Measurements from ENCODE around the gene RABGEF1.
"Not testable (repeated sequence)": the region's sequence is repeated elsewhere in the genome, so short reads cannot be mapped to it uniquely, and the experiment has no call there.

Gene RABGEF1

DNA sequence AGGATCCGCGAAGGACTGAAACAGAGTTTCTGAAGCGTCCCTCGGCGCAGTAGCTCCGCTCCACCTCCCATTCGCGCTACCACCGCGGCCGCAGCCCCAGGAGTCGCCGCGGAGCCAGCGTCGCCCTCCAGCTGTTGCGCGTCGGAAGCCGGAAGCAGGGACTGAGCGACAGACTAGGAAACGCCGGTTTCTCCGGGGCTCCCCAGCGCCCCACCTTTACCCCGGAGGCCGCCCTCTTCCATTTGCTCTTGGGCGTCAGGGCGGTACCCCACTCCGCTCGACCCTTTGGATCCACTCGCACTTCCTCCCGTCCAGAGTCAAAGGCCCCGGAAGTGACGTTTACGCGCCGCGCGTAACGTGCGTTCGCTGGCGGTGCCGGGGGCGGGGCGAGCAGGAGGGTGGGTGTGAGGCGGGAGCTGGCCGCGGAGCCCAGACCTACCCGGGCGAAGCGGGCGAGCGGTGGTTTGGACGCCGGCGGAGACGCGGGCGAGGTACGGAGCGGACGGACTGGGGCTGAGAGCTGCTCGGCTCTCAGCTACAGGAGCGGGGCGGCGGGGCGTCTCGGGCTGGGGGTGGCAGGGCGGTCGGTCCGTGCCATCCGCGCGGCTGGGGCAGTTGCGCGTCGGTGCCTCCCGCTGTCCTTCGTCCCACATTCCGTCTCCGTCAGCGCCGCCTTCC lies at the start of gene RABGEF1:
RABGEF1 (plus strand) TSS at position 432 of the 678 bp plus-strand sequence. CDS start 31,167 bp downstream, outside the sequence.
- in situ Hi-C loops (cut with MboI; ENCODE audit: low sequenced_read_pairs), result no loop called here

DNA sequence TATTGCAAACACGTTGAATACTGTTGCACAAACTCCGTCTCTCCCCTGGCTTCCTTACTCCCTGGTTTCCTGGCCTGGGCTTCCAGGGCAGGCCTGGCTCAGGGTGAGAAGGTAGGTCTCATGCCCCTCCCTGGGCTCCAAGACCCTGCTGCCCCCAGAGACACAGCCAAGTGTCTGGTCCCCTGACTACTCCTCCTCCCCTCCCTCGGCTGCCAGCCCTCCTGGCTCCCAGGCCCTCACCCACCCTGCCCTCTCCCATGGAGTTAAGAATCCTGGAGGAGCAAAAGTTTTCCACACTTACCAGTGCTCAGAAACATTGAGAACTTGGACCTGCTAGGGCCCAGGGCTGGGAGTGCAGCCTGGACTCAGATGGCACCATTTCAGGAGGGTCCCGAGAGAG lies 47.2 kb upstream of the RABGEF1 start:
- in situ Hi-C loops (cut with MboI; ENCODE audit: low sequenced_read_pairs), result no loop called here

DNA sequence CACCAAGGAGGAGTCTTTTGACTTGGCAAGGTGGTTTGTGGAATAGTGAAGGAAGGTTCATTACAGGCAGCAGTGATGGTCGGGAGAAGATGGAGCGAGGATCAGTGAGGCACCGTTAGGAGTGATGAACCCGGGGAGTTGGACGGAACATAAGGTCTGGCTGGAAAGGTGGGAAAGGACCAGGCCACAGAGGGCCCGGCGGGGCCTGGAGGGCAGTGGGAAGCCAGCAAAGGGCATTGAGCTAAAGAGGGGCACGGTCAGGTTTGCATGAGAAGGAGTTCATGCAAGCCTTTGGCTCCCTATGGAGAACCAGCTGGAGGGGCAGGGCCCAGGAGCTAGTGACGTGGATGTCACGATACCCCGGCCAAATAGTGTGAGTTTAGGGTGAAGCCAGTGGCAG lies 46.2 kb upstream of the RABGEF1 start:
- in situ Hi-C loops (cut with MboI; ENCODE audit: low sequenced_read_pairs), result no loop called here

DNA sequence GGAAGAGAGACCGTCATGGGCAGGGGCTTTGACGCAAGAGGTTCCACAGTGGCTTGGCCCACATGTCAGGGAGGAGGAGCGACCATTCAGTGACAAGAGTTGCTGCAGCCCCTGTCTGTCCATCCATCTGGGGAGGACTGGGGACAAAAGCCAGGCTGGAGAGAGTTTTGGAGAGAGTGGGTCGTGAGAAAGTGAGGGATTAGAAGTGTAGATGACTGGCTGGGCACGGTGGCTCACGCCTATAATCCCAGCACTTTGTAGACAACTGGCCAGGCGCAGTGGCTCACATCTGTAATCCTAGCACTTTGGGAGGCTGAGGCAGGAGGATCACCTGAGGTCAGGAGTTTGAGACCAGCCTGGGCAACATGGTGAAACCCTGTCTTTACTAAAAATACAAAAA lies 45.1 kb upstream of the RABGEF1 start:
- in situ Hi-C loops (cut with MboI; ENCODE audit: low sequenced_read_pairs), result not testable (repeated sequence)

DNA sequence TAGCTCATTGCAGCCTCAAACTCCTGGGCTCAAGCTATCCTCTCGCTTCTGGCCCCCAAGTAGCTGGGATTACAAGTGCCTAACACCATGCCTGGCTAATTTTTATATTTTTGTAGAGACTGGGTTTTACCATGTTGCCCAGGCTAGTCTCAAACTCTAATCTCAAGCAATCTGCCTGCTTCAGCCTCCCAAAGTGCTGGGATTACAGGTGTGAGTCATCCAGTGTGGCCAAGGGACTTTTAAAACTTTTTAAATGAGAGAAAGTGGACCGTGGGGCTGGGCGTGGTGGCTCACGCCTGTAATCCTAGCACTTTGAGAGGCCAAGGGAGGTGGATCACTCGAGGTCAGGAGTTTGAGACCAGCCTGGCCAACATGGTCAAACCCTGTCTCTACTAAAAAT lies 44.4 kb upstream of the RABGEF1 start:
- in situ Hi-C loops (cut with MboI; ENCODE audit: low sequenced_read_pairs), result not testable (repeated sequence)

DNA sequence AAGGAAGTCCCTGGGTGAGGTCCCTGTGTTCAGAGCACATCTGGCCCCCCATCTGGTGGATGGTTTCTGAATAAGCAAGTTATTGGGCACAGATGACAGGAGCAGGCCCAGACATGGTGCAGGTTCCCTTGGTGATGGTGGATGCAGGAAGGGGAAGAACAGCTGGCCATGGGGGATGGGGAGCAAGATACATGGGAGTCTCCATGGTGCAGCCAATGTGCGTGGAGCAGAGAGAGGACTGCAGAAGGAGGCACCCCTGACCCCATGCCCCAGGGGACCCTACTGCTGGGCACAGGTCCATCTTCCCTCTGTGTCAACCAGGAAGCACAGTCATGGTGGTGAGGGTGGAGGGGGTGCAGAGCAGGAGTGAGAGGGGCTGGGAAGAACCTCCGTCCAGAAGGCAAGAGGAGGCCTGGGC lies 43.8 kb upstream of the RABGEF1 start:
- in situ Hi-C loops (cut with MboI; ENCODE audit: low sequenced_read_pairs), result no loop called here

DNA sequence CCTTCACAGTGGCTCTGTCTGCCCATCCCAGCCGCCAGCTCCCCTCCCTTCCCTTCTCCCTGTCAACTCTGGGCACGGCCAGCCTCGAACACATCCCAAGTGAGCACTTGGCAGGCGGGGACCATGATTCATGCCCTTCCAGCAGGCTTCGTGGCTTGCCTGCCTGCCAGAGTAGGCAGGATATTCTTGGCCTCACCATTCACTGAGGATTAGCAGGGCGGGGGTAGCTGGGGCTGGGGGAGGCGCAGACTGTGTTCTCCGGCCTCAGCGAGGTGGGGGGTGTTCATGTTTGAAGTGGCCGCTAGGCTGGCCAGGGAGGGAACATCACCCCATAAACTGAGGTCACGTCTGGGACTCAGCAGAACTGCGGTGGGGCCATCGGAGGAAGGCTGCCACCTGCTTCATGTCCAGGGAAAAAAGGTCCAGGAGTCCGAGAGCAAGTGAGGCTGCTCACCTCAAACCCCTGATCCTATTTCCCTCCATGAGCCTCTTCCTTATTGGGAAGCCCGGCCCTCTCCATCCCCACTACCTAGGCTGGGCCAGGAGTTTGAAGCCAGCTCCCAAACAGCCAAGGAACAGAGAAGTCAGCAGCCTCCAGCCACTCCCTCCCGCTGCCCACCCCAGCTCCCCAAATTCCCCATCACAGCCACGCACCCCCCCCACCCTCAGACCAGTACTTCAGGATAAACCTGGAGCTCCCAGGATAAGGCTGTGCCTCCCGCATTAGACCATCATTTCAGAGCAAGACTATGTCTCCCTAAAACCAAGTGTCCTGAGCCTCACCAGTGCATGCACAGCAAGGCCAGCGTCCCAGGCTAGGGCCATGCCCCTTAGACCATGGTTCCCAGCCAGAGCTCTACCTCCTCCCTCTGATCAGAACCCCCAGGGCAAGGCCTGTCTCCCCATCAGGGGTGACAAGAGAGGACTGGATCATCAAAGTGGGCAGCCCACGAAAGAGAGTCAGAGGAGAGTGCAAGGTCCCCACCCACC lies 42.8 kb upstream of the RABGEF1 start:
- in situ Hi-C loops (cut with MboI; ENCODE audit: low sequenced_read_pairs), result no loop called here

DNA sequence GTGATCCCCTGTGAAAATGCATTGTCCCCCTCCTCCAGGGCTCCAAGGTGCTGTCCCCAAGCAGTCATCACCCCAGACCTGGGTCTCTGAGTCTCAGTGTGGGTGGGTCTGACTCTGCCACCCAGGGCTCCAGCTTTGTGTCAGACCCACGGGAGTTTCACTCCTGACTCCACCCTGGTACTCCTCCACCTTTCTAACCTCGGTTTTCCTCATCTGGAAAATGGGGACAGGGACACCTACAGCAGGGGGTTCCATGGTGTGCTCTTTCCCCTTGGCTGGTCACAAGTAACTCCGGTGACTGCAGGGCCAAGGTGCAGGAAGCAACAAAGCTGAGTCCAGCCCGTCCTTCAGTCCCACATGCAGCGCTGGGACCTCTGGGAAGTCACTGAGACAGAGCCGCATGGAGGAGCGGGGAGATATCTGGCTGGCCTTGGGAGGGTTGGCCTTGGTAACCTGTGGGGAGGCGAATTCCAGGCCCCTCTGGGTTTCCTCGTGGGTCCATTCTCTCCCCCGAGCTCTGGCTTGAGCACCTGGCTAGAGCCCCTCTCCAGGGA lies 41.8 kb upstream of the RABGEF1 start:
- in situ Hi-C loops (cut with MboI; ENCODE audit: low sequenced_read_pairs), result no loop called here

DNA sequence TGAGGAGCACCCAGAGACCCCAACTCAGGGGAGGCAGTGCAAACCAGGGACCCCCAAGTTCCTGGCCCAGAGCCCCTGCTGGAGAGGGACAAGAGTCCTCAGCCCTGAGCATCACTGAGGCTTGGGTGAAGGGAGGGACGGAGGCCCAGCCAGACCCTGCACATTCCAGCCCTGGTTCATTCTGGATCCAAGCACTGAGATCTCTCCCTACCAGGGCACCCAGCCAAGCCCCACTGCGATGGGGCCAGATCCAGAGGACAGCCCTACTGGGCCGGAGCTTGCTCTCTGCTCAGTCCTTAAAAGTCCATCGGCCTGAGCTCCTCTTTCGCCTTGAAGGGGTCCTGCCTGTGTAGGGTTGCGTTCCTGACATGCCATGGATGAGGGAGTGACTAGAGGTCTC lies 40.5 kb upstream of the RABGEF1 start:
- in situ Hi-C loops (cut with MboI; ENCODE audit: low sequenced_read_pairs), result no loop called here

DNA sequence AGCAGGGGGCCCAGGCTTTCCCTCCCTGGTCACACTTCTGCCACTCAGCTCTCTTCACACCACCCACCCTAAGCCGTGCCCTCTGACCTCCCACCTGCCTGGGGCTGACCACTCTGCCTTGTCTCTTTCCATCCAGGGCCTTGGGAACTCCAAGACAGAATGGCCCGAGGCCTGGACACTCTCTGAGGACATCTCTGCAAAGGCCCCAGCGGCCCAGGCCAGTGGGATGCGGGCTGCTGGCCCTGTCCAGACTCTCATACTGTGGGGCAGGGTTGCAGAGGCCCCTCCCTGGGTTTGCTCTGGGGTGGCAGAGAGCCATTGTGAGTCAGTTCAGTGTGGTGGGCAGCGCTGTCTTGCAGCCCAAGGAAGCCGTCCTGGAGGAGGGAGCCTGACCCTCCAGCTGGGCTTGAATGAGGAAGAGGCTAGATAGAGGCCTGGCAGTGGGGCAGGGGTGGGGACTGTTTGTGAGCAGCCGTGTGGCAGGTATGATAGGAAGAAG lies 39.9 kb upstream of the RABGEF1 start:
- in situ Hi-C loops (cut with MboI; ENCODE audit: low sequenced_read_pairs), result no loop called here

DNA sequence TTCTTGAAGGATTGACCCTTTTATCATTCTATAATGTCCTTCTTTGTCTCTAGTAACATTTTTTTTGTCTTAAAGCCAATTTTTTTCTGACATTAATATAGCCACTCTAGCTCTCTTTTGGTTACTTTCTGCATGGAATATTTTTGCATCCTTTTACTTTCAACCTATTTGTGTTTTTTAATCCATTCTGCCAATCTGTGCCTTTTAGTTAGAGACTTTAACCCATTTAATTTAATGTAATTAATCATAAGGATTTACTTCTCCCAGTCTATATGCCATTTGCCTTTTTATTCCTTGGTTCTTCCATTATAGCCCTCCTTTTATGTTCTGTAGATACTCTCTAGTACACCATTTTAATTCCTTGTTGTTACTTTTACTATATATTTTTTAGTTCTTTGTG lies 32.7 kb upstream of the RABGEF1 start:
- in situ Hi-C loops (cut with MboI; ENCODE audit: low sequenced_read_pairs), result no loop called here

DNA sequence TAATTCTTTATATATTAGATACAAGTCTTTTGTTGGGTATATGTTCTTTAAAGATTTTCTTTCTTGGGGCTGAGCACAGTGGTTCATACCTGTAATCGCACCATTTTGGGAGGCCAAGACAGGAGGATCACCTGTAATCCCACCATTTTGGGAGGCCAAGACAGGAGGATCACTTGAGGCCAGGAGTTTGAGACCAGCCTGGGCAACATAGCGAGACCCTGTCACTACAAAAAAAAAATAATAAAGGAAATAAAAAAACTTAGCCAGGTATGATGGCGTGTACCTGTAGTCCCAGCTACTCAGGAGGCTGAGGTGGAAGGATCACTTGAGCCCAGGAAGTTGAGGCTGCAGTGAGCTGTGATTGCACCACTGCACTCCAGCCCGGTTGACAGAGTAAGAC lies 29.8 kb upstream of the RABGEF1 start:
- in situ Hi-C loops (cut with MboI; ENCODE audit: low sequenced_read_pairs), result not testable (repeated sequence)

DNA sequence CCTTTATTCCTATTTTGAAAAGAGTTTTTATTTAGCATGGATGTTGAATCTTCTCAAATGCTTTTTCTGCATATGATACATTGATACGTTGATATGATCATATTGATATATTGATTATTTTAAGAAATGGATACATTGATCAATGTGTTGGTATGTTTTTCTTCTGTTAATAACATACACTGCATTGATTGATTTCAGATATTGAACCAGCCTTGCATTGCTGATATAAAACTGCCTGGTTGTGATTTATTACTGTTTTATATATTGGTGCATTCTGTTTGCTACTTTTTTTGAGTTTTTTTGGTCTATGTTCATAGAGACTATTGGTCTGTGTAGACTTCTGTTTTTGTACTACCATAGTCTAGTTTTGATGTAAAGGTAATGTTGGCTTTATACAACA lies 26.8 kb upstream of the RABGEF1 start:
- in situ Hi-C loops (cut with MboI; ENCODE audit: low sequenced_read_pairs), result no loop called here

DNA sequence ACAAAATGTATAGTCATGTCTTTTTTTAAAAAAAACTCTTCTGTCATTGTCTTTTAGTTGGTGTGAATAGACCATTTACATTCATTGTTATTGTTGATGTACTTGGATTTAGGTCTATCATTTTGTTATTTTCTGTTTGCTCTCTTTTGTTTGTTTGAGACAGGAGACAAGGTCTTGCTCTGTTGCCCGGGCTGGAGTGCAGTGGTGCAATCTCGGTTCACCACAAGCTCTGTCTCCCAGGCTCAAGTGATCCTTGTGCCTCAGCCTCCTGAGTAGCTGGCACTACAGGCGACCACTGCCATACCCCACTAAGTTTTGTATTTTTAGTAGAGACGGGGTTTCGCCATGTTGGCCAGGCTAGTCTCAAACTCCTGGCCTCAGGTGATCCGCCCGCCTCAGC lies 23.9 kb upstream of the RABGEF1 start:
- in situ Hi-C loops (cut with MboI; ENCODE audit: low sequenced_read_pairs), result not testable (repeated sequence)

DNA sequence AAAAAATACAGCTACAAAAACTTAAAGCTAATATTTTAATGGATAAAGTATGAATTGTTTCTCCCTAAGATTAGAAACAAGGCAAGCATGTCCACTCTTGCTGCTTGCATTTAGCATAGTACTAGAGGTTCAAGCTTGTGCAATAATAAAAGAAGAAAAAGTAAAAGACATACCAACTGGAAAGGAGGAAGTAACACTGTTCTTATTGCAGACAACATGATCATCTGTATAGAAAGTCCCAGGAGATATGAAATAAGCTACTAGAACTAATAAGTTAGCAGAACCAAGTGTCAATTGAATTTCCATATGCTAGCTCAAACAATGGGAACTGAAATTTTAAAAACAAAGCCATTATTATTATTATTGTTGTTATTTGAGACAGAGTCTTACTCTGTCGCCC lies 20.0 kb upstream of the RABGEF1 start:
- in situ Hi-C loops (cut with MboI; ENCODE audit: low sequenced_read_pairs), result no loop called here

DNA sequence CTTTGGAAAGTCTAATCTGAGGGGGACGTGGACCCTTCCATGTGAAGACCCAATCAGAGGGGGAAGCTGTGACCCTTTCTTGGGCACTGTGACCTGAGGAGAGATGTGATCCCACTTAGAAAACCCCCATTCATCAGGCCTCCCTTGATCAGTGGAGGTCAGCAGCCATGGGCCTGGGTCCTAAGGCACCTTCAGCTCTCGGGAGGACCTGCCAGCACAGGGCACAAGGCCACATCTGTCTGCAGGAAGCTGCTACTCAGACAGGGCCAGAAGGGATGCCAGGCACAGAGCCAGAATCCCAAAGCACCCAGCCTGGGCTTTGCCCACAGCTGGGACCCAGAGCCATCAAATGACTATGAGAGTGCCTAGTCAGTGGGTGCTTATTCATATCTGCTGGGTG lies 14.7 kb upstream of the RABGEF1 start:
- in situ Hi-C loops (cut with MboI; ENCODE audit: low sequenced_read_pairs), result no loop called here

DNA sequence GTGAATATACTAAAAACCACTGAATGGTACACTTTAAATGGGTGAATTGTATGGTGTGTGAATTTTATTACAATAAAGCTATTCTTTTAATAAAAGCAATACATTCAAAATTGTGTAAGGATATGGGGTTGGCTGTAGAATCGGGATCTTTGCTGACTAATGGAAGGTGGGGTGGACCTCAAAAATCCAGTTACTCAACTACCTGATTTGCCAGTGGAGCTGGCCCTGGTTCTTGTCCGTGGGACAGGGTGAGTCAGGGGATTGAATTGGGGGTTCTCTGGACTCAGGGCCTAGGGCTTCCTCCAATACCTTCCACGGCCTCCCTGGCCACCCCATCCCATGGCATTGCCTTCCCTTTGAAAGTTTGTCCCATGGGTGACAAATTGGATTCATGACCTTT lies 13.5 kb upstream of the RABGEF1 start:
- in situ Hi-C loops (cut with MboI; ENCODE audit: low sequenced_read_pairs), result no loop called here

DNA sequence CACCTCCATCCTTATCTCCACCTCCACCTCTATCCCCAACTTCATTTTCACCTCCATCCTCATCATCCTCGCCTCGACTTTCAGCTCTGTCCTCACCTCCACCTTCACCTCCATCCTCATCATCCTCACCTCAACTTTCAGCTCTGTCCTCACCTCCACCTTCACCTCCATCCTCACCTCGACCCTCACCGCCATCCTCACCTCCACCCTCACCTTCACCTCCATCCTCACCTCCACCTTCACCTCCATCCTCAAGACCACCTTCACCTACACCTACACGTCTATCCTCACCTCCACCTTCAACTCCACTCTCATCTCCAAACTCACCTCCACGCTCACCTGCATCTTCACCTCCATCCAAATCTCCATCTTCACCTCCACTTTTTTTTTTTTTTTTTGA lies 12.0 kb upstream of the RABGEF1 start:
- in situ Hi-C loops (cut with MboI; ENCODE audit: low sequenced_read_pairs), result no loop called here

DNA sequence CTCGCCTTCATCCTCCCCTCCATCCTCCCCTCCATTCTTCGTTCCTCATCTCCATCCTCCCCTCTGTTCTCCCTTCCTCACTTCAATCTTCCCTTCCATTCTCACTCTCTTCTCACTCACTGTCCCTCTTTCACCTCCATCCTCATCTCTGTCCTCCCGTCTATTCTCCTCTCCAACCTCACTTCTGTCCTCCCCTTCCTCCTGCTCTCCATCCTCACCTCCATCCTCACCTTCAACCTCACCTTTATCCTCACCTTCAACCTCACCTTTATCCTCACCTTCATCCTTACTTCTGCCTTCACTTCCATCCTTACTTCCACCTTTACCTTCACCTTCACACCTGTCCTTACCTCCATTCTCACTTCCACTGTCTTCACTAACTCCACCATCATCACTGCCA lies 11.3 kb upstream of the RABGEF1 start:
- in situ Hi-C loops (cut with MboI; ENCODE audit: low sequenced_read_pairs), result no loop called here

DNA sequence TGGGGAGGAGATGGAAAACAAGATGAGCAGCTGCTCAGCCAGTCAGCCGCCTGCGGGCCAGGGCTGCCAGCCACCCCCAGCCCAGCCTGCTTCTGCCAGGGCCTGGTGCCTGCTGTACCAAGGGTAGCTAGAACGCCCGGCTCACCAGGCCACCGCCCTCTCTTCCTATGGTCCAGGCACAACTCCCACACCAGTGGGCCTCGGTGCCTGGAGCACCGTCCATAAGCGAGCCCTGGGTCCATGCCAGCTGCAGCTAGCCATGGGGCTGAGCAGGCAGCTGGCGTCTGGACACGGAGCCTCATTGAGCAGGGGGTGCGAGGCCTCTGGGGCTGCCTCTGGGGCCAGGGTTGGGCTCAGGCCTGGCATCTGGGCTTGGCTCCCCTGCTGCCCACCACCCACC lies 8.5 kb upstream of the RABGEF1 start:
- in situ Hi-C loops (cut with MboI; ENCODE audit: low sequenced_read_pairs), result no loop called here

DNA sequence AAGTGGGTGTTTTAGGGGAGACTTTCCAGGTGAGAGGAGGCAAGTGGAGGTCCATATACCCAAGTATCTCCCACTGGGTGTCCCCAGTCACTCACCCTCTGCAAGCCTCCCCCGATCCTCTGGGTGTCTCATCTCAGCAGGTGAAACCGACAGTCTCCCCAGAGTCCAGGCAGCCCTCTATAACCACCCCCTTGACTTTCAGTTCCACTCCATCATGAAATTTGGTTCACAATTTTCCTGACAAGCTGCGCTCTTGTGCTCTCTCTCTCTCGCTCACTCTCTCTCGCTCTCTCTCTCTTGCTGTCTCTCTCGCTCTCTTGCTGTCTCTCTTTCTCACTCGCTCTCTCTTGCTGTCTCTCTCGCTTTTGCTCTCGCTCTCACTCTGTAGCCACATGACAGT lies 8.1 kb upstream of the RABGEF1 start:
- in situ Hi-C loops (cut with MboI; ENCODE audit: low sequenced_read_pairs), result no loop called here

DNA sequence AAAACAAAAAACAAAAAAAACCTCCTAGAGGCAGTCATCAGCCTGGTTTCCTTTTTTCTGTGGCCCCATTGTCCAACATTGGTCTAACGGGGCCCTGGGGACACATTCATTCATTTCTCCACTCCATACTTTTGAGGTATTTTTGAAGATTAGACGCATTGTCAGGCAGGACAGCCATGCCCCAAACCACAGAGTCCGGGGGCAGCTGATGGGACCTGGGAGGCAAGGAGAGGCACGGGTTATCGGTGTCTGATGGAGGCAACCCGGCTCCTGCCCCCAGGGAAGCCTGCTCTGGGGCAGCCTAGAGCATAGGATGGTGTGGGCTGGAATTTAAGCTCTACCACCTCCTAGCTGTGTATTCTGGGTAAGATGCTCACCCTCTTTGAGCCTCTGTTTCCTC lies 6.5 kb upstream of the RABGEF1 start:
- in situ Hi-C loops (cut with MboI; ENCODE audit: low sequenced_read_pairs), result no loop called here

Data from hTERT RPE-1 (cell line).